Trophoblast cell (in vitro differentiated cells and primary cell): ENCODE measurements around the gene TSHZ1.

Experiments used
- DNase-seq, 2 donors: peaks; one replicate each; pipeline ENCODE4 v3.0.0-alpha.2; 2016
- H2AFZ ChIP-seq: 2 replicates; pipeline ENCODE4 v1.6.1; 2013; ENCODE audit warnings: low read length, moderate library complexity, mild to moderate bottlenecking; ENCODE audit not compliant: insufficient read depth, poor library complexity
- H2AK5ac ChIP-seq: 2 replicates; pipeline ENCODE4 v1.6.1; 2013; ENCODE audit warnings: mild to moderate bottlenecking, low read length
- H2BK120ac ChIP-seq: 2 replicates; pipeline ENCODE4 v1.6.1; 2013; ENCODE audit warnings: low read length, mild to moderate bottlenecking, moderate library complexity; ENCODE audit not compliant: insufficient read depth, poor library complexity
- H2BK12ac ChIP-seq: 2 replicates; pipeline ENCODE4 v1.6.1; 2013; ENCODE audit warnings: mild to moderate bottlenecking, low read length, moderate library complexity
- H2BK5ac ChIP-seq: 2 replicates; pipeline ENCODE4 v1.6.1; 2013; ENCODE audit warnings: low read length, low read depth, moderate library complexity, mild to moderate bottlenecking; ENCODE audit not compliant: poor library complexity
- H3K14ac ChIP-seq: 2 replicates; pipeline ENCODE4 v1.6.1; 2013; ENCODE audit warnings: mild to moderate bottlenecking, low read length
- H3K18ac ChIP-seq: 2 replicates; pipeline ENCODE4 v1.6.1; 2013; ENCODE audit warnings: mild to moderate bottlenecking, low read length
- H3K23ac ChIP-seq: 2 replicates; pipeline ENCODE4 v1.6.1; 2013; ENCODE audit warnings: low read length
- H3K27ac ChIP-seq: 2 replicates; pipeline ENCODE4 v1.5.1; 2013; ENCODE audit warnings: low read depth, mild to moderate bottlenecking, inconsistent platforms, low read length, moderate library complexity
- H3K27me3 ChIP-seq: 2 replicates; pipeline ENCODE4 v1.6.1; 2013; ENCODE audit warnings: inconsistent platforms, mild to moderate bottlenecking, low read length, moderate library complexity; ENCODE audit not compliant: insufficient read depth
- H3K36me3 ChIP-seq, 2 experiments: 1 replicate in 1 of 2; 2 replicates in 1 of 2; pipeline ENCODE4 v1.6.1; 2013; ENCODE audit warnings: low read length in 2 of 2, mild to moderate bottlenecking in 2 of 2, moderate library complexity in 1 of 2; ENCODE audit not compliant: insufficient read depth in 2 of 2, control insufficient read depth in 1 of 2
- H3K4ac ChIP-seq: 2 replicates; pipeline ENCODE4 v1.6.1; 2013; ENCODE audit warnings: low read depth, mild to moderate bottlenecking, low read length, moderate library complexity
- H3K4me1 ChIP-seq, 2 experiments: 1 replicate in 1 of 2; 2 replicates in 1 of 2; pipeline ENCODE4 v1.6.1; 2013; ENCODE audit warnings: low read length in 2 of 2, mild to moderate bottlenecking in 2 of 2, moderate library complexity in 1 of 2; ENCODE audit not compliant: insufficient read depth in 2 of 2, control insufficient read depth in 1 of 2
- H3K4me2 ChIP-seq: 2 replicates; pipeline ENCODE4 v1.6.1; 2013; ENCODE audit warnings: inconsistent platforms, mild to moderate bottlenecking, low read length, moderate library complexity
- H3K4me3 ChIP-seq: 2 replicates; pipeline ENCODE4 v1.5.1; 2013; ENCODE audit warnings: mild to moderate bottlenecking, low read depth, low read length, inconsistent platforms
- H3K79me1 ChIP-seq: one replicate; pipeline ENCODE4 v1.6.1; 2013; ENCODE audit warnings: low read length
- H3K79me2 ChIP-seq: 2 replicates; pipeline ENCODE4 v1.6.1; 2013; ENCODE audit warnings: low read length, mild to moderate bottlenecking; ENCODE audit not compliant: control insufficient read depth, insufficient read depth, poor library complexity
- H3K9ac ChIP-seq: 2 replicates; pipeline ENCODE4 v1.6.1; 2013; ENCODE audit warnings: mild to moderate bottlenecking, low read length
- H3K9me3 ChIP-seq: 2 replicates; pipeline ENCODE4 v1.6.1; 2013; ENCODE audit warnings: low read depth, mild to moderate bottlenecking, control low read depth, inconsistent platforms, low read length; ENCODE audit not compliant: insufficient read depth
- H4K12ac ChIP-seq: 2 replicates; pipeline ENCODE4 v1.6.1; 2013; ENCODE audit warnings: low read depth, mild to moderate bottlenecking, low read length, moderate library complexity
- H4K8ac ChIP-seq: 2 replicates; pipeline ENCODE4 v1.6.1; 2013; ENCODE audit warnings: low read depth, mild to moderate bottlenecking, low read length, moderate library complexity
- H4K91ac ChIP-seq: one replicate; pipeline ENCODE4 v1.6.1; 2013; ENCODE audit warnings: low read depth, mild to moderate bottlenecking, low read length, moderate library complexity
- WGBS: extraction: QIAGEN DNeasy Blood & Tissue Kit; methylation state at CpG from one replicate; pipeline ENCODE4 v1.1.7; 2013; ENCODE audit warnings: missing lambda C conversion rate; ENCODE audit not compliant: insufficient read length, insufficient coverage; ENCODE audit errors: extremely low coverage; 5-methylcytosine and 5-hydroxymethylcytosine counted together

Gene TSHZ1

DNA sequence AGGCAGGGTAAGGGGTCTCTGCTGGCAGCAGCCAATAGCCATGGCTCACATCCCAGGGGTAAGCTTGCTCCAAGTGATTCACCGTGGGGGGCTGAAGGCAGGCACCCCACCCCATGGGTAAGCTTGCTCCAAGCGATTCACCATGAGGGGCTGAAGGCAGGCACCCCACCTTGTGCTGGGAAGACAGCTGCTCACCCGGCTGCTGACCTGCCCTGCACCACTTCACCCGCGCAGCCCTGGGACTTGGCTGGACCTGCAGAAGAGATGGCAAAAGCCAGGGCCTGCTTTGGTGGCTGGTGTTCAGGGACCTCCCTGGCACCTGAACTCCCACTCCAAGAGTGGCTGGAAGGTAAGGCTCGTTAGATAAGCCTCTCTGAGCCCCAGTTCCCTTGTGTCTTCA is 20.9 kb upstream of the TSHZ1 start:
- no peak overlapping the region for H3K9ac ChIP-seq
- DNase-seq: no peak
- no peak overlapping the region for H2AFZ ChIP-seq
- H3K14ac ChIP-seq: no peak overlapping the region
- no CpG with 5 or more reads among the region's 6 CpGs for WGBS
- H3K79me2 ChIP-seq: no peaks in the 10 kb centered on the region
- H3K9me3 ChIP-seq: no peaks in the 10 kb centered on the region
- no peaks in the 10 kb centered on the region for H3K4me1 ChIP-seq
- H3K23ac ChIP-seq: no peak overlapping the region
- H3K18ac ChIP-seq: no peak overlapping the region
- H2BK5ac ChIP-seq: no peak overlapping the region
- H3K27ac ChIP-seq: no peak overlapping the region
- H3K79me1 ChIP-seq: no peaks in the 10 kb centered on the region
- H2BK120ac ChIP-seq: no peak overlapping the region
- no peak overlapping the region for H3K4me3 ChIP-seq
- no peak overlapping the region for H2BK12ac ChIP-seq
- no peak overlapping the region for H3K4me2 ChIP-seq
- no peaks in the 10 kb centered on the region for H3K36me3 ChIP-seq
- no peak overlapping the region for H2AK5ac ChIP-seq
- no peak overlapping the region for H3K4ac ChIP-seq
- H4K12ac ChIP-seq: no peak overlapping the region
- no peak overlapping the region for H4K91ac ChIP-seq
- no peaks in the 10 kb centered on the region for H3K27me3 ChIP-seq
- H4K8ac ChIP-seq: no peak overlapping the region

DNA sequence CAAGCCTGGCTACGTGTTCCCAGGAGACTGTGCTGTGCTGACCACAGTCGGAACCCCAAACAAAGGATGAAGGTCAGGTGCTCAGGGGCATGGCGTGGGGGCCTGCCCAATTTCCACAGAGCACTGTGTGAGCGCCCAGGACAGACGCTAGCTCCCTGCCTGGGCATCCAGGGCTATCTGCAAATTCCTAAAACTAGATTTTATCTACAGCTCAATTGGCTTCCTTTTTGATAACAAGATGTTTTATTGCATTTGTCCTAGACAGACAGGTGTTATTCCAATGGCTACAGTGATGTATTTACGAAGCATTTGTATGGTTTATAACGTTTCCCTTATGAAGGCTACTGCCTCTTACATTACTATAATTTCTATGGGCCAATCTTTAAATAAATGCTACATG is 17.7 kb upstream of the TSHZ1 start:
- H3K27me3 ChIP-seq: no peaks in the 10 kb centered on the region
- no peak overlapping the region for H4K12ac ChIP-seq
- no peaks in the 10 kb centered on the region for H3K9me3 ChIP-seq
- H3K4me1 ChIP-seq: no peaks in the 10 kb centered on the region
- H3K4me3 ChIP-seq: no peak overlapping the region
- H3K4me2 ChIP-seq: no peak overlapping the region
- H2BK120ac ChIP-seq: no peak overlapping the region
- H2BK12ac ChIP-seq: no peak overlapping the region
- no peaks in the 10 kb centered on the region for H3K36me3 ChIP-seq
- no peaks in the 10 kb centered on the region for H3K79me2 ChIP-seq
- H3K27ac ChIP-seq: no peak overlapping the region
- DNase-seq: no peak
- H3K18ac ChIP-seq: no peak overlapping the region
- no peak overlapping the region for H2BK5ac ChIP-seq
- H3K14ac ChIP-seq: no peak overlapping the region
- no peak overlapping the region for H4K91ac ChIP-seq
- WGBS: no CpG with 5 or more reads among the region's 7 CpGs
- H3K79me1 ChIP-seq: no peaks in the 10 kb centered on the region
- H3K23ac ChIP-seq: no peak overlapping the region
- H3K4ac ChIP-seq: no peak overlapping the region
- no peak overlapping the region for H3K9ac ChIP-seq
- no peak overlapping the region for H2AFZ ChIP-seq
- no peak overlapping the region for H4K8ac ChIP-seq
- no peak overlapping the region for H2AK5ac ChIP-seq

DNA sequence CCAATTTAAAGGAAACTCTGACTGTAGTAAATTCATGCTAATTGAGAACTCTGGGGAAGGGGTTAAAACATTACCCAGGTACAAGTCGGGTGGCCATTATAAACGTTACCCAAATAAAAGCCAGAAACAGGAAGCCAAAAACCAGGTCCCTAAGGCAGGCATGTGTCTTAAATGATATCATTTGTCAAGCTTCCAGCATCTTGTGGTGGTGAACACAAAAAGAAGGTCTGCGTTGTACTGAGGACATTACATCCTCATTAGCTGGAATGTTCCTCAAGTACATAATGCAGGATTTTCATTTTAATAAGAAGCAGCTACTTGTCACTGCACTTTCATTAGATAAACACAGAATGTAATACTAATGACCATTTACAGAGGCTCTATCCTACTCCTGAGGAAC is 12.6 kb upstream of the TSHZ1 start:
- no peaks in the 10 kb centered on the region for H3K4me1 ChIP-seq
- no peak overlapping the region for H3K4me2 ChIP-seq
- DNase-seq: no peak
- H3K79me2 ChIP-seq: no peaks in the 10 kb centered on the region
- no peak overlapping the region for H2AFZ ChIP-seq
- no peak overlapping the region for H3K23ac ChIP-seq
- no peak overlapping the region for H3K18ac ChIP-seq
- no peak overlapping the region for H3K9ac ChIP-seq
- no peaks in the 10 kb centered on the region for H3K79me1 ChIP-seq
- no peak overlapping the region for H4K8ac ChIP-seq
- H3K14ac ChIP-seq: no peak overlapping the region
- no peak overlapping the region for H2BK120ac ChIP-seq
- H3K4me3 ChIP-seq: no peak overlapping the region
- no peak overlapping the region for H3K4ac ChIP-seq
- H4K12ac ChIP-seq: no peak overlapping the region
- no peak overlapping the region for H2BK5ac ChIP-seq
- H2AK5ac ChIP-seq: no peak overlapping the region
- no peaks in the 10 kb centered on the region for H3K9me3 ChIP-seq
- no peak overlapping the region for H2BK12ac ChIP-seq
- WGBS: no CpG with 5 or more reads among the region's 3 CpGs
- no peak overlapping the region for H3K27ac ChIP-seq
- no peaks in the 10 kb centered on the region for H3K27me3 ChIP-seq
- peaks cover 0 to 4% of the 10 kb centered on the region in 2 experiments for H3K36me3 ChIP-seq
- no peak overlapping the region for H4K91ac ChIP-seq

DNA sequence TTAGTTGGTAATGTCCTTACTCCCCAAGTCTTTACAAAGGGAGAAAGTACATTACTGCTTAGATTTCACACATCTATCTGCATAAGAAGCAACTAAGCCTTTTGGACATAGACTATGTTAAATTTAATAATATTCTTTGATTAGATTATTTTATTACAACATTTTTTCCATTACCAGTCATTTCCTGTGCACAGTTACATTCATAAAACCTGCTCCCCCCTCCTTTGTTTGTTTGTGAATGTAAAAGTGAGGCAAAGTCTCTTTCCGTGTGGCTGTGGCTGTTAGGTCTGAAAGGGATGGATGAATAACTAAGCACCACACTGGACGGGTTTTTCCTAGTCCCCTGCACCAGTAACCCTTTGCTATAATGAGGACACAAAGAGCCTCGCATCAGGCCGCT is 11.3 kb upstream of the TSHZ1 start:
- no peak for DNase-seq
- Histone ChIP-seq H2BK120ac (no peak overlapping the region), H4K91ac (no peak overlapping the region), H4K8ac (no peak overlapping the region), H3K27me3 (peaks cover 7% of the 10 kb centered on the region), H3K18ac (no peak overlapping the region), H3K4me1 (peaks cover 5 to 6% of the 10 kb centered on the region in 2 experiments), H3K4ac (no peak overlapping the region), H3K9me3 (no peaks in the 10 kb centered on the region), H3K79me2 (no peaks in the 10 kb centered on the region), H3K27ac (no peak overlapping the region), H3K9ac (no peak overlapping the region), H3K14ac (no peak overlapping the region), H2BK12ac (no peak overlapping the region), H3K36me3 (peaks cover 0 to 4% of the 10 kb centered on the region in 2 experiments), H3K4me2 (no peak overlapping the region), H4K12ac (no peak overlapping the region), H2AFZ (no peak overlapping the region), H3K79me1 (no peaks in the 10 kb centered on the region), H3K23ac (no peak overlapping the region), H2BK5ac (no peak overlapping the region), H2AK5ac (no peak overlapping the region), H3K4me3 (no peak overlapping the region)
- WGBS: no CpG with 5 or more reads among the region's 4 CpGs
